HCT116 (cell line): ENCODE results near the gene ZACN. TPM values are rescaled to one million over a fixed set of nuclear protein-coding genes. Genes with fewer than 3 reads are reported as not detected.

Experiments
- ATAC-seq: fragments of 200-7000 bp; cut with Tn5 transposase; 2 replicates; pipeline ENCODE4 v1.9.1; 2020; ENCODE audit warnings: mild to moderate bottlenecking, moderate library complexity
- BruUV-seq: library from RNA; stranded (reverse); fragments of 400-500 nt; replicated peaks from 2 replicates; lab custom pipeline; 2021; lab: Mats Ljungman, UMichigan
- CTCF ChIA-PET: fragments of 300-600 bp; sonication (Branson Sonifier 250); formaldehyde crosslinking; loops from one replicate; lab custom pipeline; 2021; ENCODE audit warnings: antibody characterized with exemption; lab: Charles Lee
- POLR2A ChIA-PET: fragments of 300-600, 350-600 bp; sonication (Branson Sonifier 250); formaldehyde crosslinking; loops from one replicate; lab custom pipeline; 2021; ENCODE audit warnings: antibody characterized with exemption; lab: Charles Lee
- RAD21 ChIA-PET, 2 experiments: fragments of 300-600 bp; sonication (Branson Sonifier 250); formaldehyde crosslinking; loops; one replicate each; lab custom pipeline; 2023; ENCODE audit warnings: low total read pairs in 2 of 2; ENCODE audit not compliant: uncharacterized antibody in 2 of 2, unreplicated experiment in 2 of 2, low non-redundant PET in 1 of 2; lab: Charles Lee
- DNase-seq: peaks from one replicate; pipeline ENCODE4 v3.0.0-alpha.2; 2010; ENCODE audit warnings: low read depth, low spot score
- H2AFZ ChIP-seq: fragments of 200-600 bp; shearing (Covaris generic), sonication (generic); 2 replicates; pipeline ENCODE4 v1.6.1; 2017; ENCODE audit warnings: low read depth, mixed run types, mixed read lengths, antibody characterized with exemption, low read length; ENCODE audit not compliant: poor library complexity, severe bottlenecking
- H3K27ac ChIP-seq: 2 replicates; pipeline ENCODE4 v1.5.1; 2012; ENCODE audit warnings: low read depth, low read length
- H3K27me3 ChIP-seq: fragments of 200-600 bp; sonication (generic); 2 replicates; pipeline ENCODE4 v1.6.1; 2016; ENCODE audit warnings: mixed run types, low read length, mixed read lengths; ENCODE audit not compliant: insufficient read depth
- H3K36me3 ChIP-seq, 2 experiments: fragments of 200-500 bp in 1 of 2; fragments of 200-600 bp in 1 of 2; sonication (Bioruptor generic) in 1 of 2; sonication (generic) in 1 of 2; 2 replicates each; pipeline versions ENCODE4 v1.5.1 to v1.6.1; 2014 to 2016; ENCODE audit warnings: low read length in 2 of 2, inconsistent platforms in 1 of 2, mixed read lengths in 1 of 2, mixed run types in 1 of 2; ENCODE audit not compliant: insufficient read depth in 2 of 2, control insufficient read depth in 1 of 2
- H3K4me1 ChIP-seq, 2 experiments: fragments of 200-600 bp in 1 of 2; sonication (generic) in 1 of 2; 2 replicates each; pipeline versions ENCODE4 v1.5.1 to v1.6.1; 2012 to 2017; ENCODE audit warnings: low read length in 2 of 2, inconsistent platforms in 1 of 2, mild to moderate bottlenecking in 1 of 2, mixed read lengths in 1 of 2, mixed run types in 1 of 2, moderate library complexity in 1 of 2; ENCODE audit not compliant: insufficient read depth in 2 of 2, control insufficient read depth in 1 of 2
- H3K4me2 ChIP-seq: fragments of 200-600 bp; sonication (generic); 2 replicates; pipeline ENCODE4 v1.6.1; 2017; ENCODE audit warnings: mixed run types, low read length, mixed read lengths
- H3K4me3 ChIP-seq, 2 experiments: fragments of 200-600 bp in 1 of 2; sonication (generic) in 1 of 2; replicated peaks in 1 of 2; 2 replicates each; pipeline ENCODE4 v1.5.1; 2011 to 2016; ENCODE audit warnings: low read length in 2 of 2, control low read depth in 1 of 2, low read depth in 1 of 2, mild to moderate bottlenecking in 1 of 2, mixed read lengths in 1 of 2, mixed run types in 1 of 2
- H3K79me2 ChIP-seq: fragments of 200-600 bp; sonication (generic); 2 replicates; pipeline ENCODE4 v1.6.1; 2017; ENCODE audit warnings: mild to moderate bottlenecking, mixed run types, low read length, moderate library complexity, mixed read lengths; ENCODE audit not compliant: insufficient read depth
- H3K9ac ChIP-seq: fragments of 200-600 bp; sonication (generic); 2 replicates; pipeline ENCODE4 v1.6.1; 2016; ENCODE audit warnings: low read length, mixed read lengths
- H3K9me2 ChIP-seq: fragments of 200-600 bp; sonication (generic), shearing (Covaris generic); 2 replicates; pipeline ENCODE4 v1.6.1; 2017; ENCODE audit warnings: mixed run types, mild to moderate bottlenecking, moderate library complexity; ENCODE audit not compliant: insufficient read depth
- H3K9me3 ChIP-seq, 2 experiments: fragments of 200-500 bp in 1 of 2; fragments of 200-600 bp in 1 of 2; sonication (Bioruptor generic) in 1 of 2; sonication (generic) in 1 of 2; 2 replicates each; pipeline ENCODE4 v1.6.1; 2014 to 2017; ENCODE audit warnings: low read length in 2 of 2, mixed read lengths in 2 of 2, inconsistent platforms in 1 of 2, low read depth in 1 of 2, mild to moderate bottlenecking in 1 of 2, mixed run types in 1 of 2, moderate library complexity in 1 of 2; ENCODE audit not compliant: control insufficient read depth in 1 of 2, insufficient read depth in 1 of 2
- H4K20me1 ChIP-seq: fragments of 200-600 bp; sonication (generic), shearing (Covaris generic); 2 replicates; pipeline ENCODE4 v1.6.1; 2017; ENCODE audit warnings: mixed run types, mild to moderate bottlenecking, moderate library complexity; ENCODE audit not compliant: insufficient read depth
- CBX3 ChIP-seq: IDR thresholded peaks from 2 replicates; pipeline ENCODE4 v1.6.1; 2012; ENCODE audit warnings: low read depth
- EGR1 ChIP-seq: IDR thresholded peaks from 2 replicates; pipeline ENCODE4 v1.6.1; 2012; ENCODE audit warnings: low read depth
- ELF1 ChIP-seq: IDR thresholded peaks from 2 replicates; pipeline ENCODE4 v1.6.1; 2012; ENCODE audit warnings: low read depth, borderline replicate concordance
- FOSL1 ChIP-seq: IDR thresholded peaks from 2 replicates; pipeline ENCODE4 v1.6.1; 2012; ENCODE audit warnings: low read depth
- JUND ChIP-seq: IDR thresholded peaks from 2 replicates; pipeline ENCODE4 v1.6.1; 2012
- POLR2A ChIP-seq: IDR thresholded peaks from 2 replicates; pipeline ENCODE4 v1.7.0; 2011; ENCODE audit warnings: borderline replicate concordance; ENCODE audit not compliant: insufficient read depth, insufficient read length; ENCODE audit errors: extremely low read depth
- RAD21 ChIP-seq: IDR thresholded peaks from 2 replicates; pipeline ENCODE4 v1.6.1; 2012; ENCODE audit warnings: low read depth, mild to moderate bottlenecking
- SP1 ChIP-seq: IDR thresholded peaks from 2 replicates; pipeline ENCODE4 v1.6.1; 2012; ENCODE audit warnings: low read depth
- SRF ChIP-seq: IDR thresholded peaks from 2 replicates; pipeline ENCODE4 v1.6.1; 2012; ENCODE audit warnings: low read depth
- TCF7L2 ChIP-seq: IDR thresholded peaks from 2 replicates; pipeline ENCODE4 v1.7.0; 2011; ENCODE audit warnings: borderline replicate concordance, inconsistent platforms; ENCODE audit not compliant: insufficient read depth, insufficient read length; ENCODE audit errors: extremely low read depth
- ZFX ChIP-seq: fragments of 450-650 bp; IDR thresholded peaks from 2 replicates; pipeline ENCODE4 v1.6.1; 2017
- ZNF274 ChIP-seq: fragments of 200-500 bp; sonication (Bioruptor generic); IDR thresholded peaks from 2 replicates; pipeline ENCODE4 v1.6.1; 2014; ENCODE audit warnings: mild to moderate bottlenecking, low read depth, low read length, inconsistent platforms
- intact Hi-C: fragments of 100-400 bp; cut with micrococcal nuclease; formaldehyde crosslinking; loops from 2 replicates; pipeline ENCODE4 v1.10.0; 2022
- total RNA-seq: library from RNA; stranded (reverse); gene quantifications from one replicate; pipeline ENCODE4 v1.2.1, GENCODE V29; 2021; ENCODE audit not compliant: unreplicated experiment
- TF ChIP-seq, protein P1 (sequence below): IDR thresholded peaks from 2 replicates; pipeline ENCODE4 v1.6.1; 2012
- TF ChIP-seq, protein P2 (sequence below), 3 experiments: fragments of 200-600 bp in 1 of 3; sonication (generic) in 1 of 3; IDR thresholded peaks in 2 of 3; conservative IDR thresholded peaks in 1 of 3; 2 replicates each; pipeline ENCODE4 v1.5.1; 2012 to 2017; ENCODE audit warnings: low read depth in 2 of 3, low read length in 2 of 3, antibody characterized with exemption in 1 of 3, borderline replicate concordance in 1 of 3, control low read depth in 1 of 3, mild to moderate bottlenecking in 1 of 3, mixed read lengths in 1 of 3, mixed run types in 1 of 3, moderate library complexity in 1 of 3; ENCODE audit not compliant: insufficient read depth in 1 of 3
- TF ChIP-seq, protein P3 (sequence below): IDR thresholded peaks from 2 replicates; pipeline ENCODE4 v1.6.1; 2012; ENCODE audit warnings: low read depth

Gene ZACN
- total RNA-seq, 1 experiment from 2014 or later = not detected

DNA sequence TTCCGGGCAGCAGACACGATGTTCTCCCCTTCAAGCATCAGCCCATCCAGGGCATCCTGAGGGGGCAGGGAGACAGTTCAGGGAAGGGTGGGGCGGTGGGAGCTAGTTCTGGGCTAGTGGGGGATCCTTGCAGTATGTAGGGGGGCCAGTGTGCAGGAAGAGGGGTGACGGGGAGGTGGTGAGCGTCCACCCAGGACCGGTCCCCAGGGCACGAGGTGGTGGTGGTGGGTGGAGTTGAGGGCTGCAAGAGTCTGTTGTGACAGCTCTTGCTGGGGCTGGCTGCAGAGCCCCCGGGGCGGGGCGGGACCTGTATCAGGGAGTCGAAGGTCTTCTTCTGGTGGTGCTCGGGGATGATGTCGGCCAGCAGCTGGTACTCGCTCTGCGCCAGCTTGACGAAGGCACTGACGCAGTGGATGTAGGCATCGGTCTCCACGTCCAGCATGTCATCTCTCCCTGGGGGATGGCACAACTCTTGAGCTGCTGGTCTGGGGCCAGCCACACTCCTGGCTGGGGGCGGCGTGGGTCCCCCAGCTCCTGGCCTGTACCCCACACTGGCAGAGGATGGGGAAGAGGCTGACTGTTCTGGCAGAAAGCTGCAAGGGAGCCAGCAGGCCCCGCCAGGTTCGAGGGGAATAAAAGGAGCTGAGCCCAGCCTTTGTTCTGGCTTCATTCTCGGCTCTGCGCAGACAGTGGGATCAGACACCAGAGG lies 10.0 kb downstream of the ZACN start:
- H3K9me3 ChIP-seq = no peaks in the 10 kb centered on the region
- no peaks in the 10 kb centered on the region for H4K20me1 ChIP-seq
- no peak overlapping the region for H3K4me2 ChIP-seq
- POLR2A ChIA-PET = no interaction called here
- ATAC-seq (no peak), DNase-seq (no peak)
- TF ChIP-seq POLR2A (no peak), EGR1 (no peak), ZNF274 (no peak), SRF (no peak), ZFX (no peak), JUND (no peak), RAD21 (no peak), TCF7L2 (no peak), ELF1 (no peak), CBX3 (no peak), FOSL1 (no peak), SP1 (no peak)
- TF ChIP-seq, protein P1, sequence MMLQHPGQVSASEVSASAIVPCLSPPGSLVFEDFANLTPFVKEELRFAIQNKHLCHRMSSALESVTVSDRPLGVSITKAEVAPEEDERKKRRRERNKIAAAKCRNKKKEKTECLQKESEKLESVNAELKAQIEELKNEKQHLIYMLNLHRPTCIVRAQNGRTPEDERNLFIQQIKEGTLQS = no peak
- TF ChIP-seq, protein P2, sequence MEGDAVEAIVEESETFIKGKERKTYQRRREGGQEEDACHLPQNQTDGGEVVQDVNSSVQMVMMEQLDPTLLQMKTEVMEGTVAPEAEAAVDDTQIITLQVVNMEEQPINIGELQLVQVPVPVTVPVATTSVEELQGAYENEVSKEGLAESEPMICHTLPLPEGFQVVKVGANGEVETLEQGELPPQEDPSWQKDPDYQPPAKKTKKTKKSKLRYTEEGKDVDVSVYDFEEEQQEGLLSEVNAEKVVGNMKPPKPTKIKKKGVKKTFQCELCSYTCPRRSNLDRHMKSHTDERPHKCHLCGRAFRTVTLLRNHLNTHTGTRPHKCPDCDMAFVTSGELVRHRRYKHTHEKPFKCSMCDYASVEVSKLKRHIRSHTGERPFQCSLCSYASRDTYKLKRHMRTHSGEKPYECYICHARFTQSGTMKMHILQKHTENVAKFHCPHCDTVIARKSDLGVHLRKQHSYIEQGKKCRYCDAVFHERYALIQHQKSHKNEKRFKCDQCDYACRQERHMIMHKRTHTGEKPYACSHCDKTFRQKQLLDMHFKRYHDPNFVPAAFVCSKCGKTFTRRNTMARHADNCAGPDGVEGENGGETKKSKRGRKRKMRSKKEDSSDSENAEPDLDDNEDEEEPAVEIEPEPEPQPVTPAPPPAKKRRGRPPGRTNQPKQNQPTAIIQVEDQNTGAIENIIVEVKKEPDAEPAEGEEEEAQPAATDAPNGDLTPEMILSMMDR (IDR thresholded peaks at IDR 0.05 in 2 of 3, conservative IDR thresholded peaks at IDR 0.05 in 1 of 3; ENCODE audit: borderline replicate concordance in 1 of 3, insufficient read depth in 1 of 3, low read depth in 2 of 3, low read length in 2 of 3) = no peak
- TF ChIP-seq, protein P3, sequence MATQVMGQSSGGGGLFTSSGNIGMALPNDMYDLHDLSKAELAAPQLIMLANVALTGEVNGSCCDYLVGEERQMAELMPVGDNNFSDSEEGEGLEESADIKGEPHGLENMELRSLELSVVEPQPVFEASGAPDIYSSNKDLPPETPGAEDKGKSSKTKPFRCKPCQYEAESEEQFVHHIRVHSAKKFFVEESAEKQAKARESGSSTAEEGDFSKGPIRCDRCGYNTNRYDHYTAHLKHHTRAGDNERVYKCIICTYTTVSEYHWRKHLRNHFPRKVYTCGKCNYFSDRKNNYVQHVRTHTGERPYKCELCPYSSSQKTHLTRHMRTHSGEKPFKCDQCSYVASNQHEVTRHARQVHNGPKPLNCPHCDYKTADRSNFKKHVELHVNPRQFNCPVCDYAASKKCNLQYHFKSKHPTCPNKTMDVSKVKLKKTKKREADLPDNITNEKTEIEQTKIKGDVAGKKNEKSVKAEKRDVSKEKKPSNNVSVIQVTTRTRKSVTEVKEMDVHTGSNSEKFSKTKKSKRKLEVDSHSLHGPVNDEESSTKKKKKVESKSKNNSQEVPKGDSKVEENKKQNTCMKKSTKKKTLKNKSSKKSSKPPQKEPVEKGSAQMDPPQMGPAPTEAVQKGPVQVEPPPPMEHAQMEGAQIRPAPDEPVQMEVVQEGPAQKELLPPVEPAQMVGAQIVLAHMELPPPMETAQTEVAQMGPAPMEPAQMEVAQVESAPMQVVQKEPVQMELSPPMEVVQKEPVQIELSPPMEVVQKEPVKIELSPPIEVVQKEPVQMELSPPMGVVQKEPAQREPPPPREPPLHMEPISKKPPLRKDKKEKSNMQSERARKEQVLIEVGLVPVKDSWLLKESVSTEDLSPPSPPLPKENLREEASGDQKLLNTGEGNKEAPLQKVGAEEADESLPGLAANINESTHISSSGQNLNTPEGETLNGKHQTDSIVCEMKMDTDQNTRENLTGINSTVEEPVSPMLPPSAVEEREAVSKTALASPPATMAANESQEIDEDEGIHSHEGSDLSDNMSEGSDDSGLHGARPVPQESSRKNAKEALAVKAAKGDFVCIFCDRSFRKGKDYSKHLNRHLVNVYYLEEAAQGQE = no peak
- no peaks in the 10 kb centered on the region for H3K9me2 ChIP-seq
- CTCF ChIA-PET = interaction anchor here (1.2 kb wide), 1 partner anchor 75 kb away, joined by 4 read pairs; no protein-coding TSS in a partner anchor
- no peaks in the 10 kb centered on the region for H3K27me3 ChIP-seq
- BruUV-seq = no TSS peak
- H3K79me2 ChIP-seq = no peaks in the 10 kb centered on the region; the same call in 1 of the 2 replicates
- H3K9ac ChIP-seq = no peak overlapping the region
- intact Hi-C loops = no loop called here
- no peak overlapping the region for H3K27ac ChIP-seq
- H2AFZ ChIP-seq = no peak overlapping the region
- H3K36me3 ChIP-seq = peaks cover 38 to 49% of the 10 kb centered on the region in 2 experiments; a peak in 3 of 4 replicates
- RAD21 ChIA-PET = no interaction called here
- H3K4me3 ChIP-seq = no peak overlapping the region
- no peaks in the 10 kb centered on the region for H3K4me1 ChIP-seq
